ENCODE results near the gene FZR1. TPM values are rescaled to one million over a fixed set of nuclear protein-coding genes. Genes with fewer than 3 reads are reported as not detected.
"Not testable (repeated sequence)": the region's sequence is repeated elsewhere in the genome, so short reads cannot be mapped to it uniquely, and the experiment has no call there.

FZR1 gene
- total and polyA plus RNA-seq, 8 donors: 15.1 to 34.2 (median 20.4) TPM

DNA sequence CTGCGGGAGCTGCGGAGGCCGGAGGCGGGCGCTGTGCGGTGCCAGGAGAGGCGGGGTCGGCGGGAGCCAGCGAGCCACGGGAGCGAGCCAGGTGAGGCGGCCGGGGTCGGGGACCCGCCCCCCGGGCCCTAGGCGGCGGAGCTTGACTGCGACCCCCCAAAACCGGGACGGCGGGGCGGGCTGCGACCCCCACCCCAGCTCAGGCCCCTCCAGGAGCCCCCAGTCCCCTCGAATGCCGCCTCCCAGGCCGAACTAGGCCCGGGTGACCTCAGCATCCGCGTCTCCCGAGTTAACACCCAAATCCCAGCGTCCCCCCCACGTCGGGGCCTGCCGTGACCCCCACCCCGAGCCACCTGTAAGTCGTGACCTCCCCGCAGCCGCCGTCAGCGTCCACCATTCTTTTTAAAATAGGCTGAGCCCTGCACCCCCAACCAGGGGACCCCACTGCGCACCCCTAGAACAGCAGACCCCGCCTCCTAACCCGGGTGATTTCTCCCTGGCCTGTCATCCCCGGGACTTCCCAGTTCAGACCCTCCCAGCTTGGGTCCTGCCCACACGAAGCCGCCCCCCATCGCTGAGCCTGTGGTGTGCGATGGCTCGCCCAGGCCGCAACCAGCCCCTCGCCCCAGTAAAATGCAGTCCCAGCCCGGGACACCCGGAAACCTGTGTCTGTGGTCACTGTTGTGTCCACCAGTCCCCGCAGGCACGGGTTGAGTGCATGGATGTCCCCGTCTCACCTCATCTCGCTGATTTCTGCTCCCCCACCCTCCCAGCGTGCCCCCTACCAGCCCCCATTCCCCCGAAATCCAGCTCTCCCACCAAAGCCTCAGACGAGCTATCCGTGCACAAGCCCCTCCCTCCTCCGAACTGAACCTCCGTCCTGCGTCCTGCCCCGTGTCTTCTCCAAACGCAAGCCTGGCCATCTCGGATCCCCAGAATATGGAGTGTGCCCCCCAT, 551 bp downstream of the FZR1 start:
- no peaks in the 10 kb centered on the region for H3K9me3 ChIP-seq
- no peaks in the 10 kb centered on the region for H3K36me3 ChIP-seq
- ATAC-seq (peak in 3 of 4 donors; percentile 1 to 3 (median 2)), FAIRE-seq (no peak), DNase-seq (peak in 4 of 6 donors; percentile 46 to 89 (median 58))
- H3K4me1 ChIP-seq: peaks cover 0 to 7% (median 0%) of the 10 kb centered on the region in 3 donors
- WGBS, 2 donors: 1% methylated on average over 56 to 69 of the region's 69 CpGs
- TF ChIP-seq, protein P1, sequence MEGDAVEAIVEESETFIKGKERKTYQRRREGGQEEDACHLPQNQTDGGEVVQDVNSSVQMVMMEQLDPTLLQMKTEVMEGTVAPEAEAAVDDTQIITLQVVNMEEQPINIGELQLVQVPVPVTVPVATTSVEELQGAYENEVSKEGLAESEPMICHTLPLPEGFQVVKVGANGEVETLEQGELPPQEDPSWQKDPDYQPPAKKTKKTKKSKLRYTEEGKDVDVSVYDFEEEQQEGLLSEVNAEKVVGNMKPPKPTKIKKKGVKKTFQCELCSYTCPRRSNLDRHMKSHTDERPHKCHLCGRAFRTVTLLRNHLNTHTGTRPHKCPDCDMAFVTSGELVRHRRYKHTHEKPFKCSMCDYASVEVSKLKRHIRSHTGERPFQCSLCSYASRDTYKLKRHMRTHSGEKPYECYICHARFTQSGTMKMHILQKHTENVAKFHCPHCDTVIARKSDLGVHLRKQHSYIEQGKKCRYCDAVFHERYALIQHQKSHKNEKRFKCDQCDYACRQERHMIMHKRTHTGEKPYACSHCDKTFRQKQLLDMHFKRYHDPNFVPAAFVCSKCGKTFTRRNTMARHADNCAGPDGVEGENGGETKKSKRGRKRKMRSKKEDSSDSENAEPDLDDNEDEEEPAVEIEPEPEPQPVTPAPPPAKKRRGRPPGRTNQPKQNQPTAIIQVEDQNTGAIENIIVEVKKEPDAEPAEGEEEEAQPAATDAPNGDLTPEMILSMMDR (IDR thresholded peaks at IDR 0.05): no peak
- no peaks in the 10 kb centered on the region for H3K27me3 ChIP-seq
- H3K4me3 ChIP-seq: peak overlapping the region; percentile 84 to 98 (median 92)
- H3K27ac ChIP-seq: peak overlapping the region; percentile 51 to 75 (median 69)
- intact Hi-C loops (cut with DNase I): no loop called here

DNA sequence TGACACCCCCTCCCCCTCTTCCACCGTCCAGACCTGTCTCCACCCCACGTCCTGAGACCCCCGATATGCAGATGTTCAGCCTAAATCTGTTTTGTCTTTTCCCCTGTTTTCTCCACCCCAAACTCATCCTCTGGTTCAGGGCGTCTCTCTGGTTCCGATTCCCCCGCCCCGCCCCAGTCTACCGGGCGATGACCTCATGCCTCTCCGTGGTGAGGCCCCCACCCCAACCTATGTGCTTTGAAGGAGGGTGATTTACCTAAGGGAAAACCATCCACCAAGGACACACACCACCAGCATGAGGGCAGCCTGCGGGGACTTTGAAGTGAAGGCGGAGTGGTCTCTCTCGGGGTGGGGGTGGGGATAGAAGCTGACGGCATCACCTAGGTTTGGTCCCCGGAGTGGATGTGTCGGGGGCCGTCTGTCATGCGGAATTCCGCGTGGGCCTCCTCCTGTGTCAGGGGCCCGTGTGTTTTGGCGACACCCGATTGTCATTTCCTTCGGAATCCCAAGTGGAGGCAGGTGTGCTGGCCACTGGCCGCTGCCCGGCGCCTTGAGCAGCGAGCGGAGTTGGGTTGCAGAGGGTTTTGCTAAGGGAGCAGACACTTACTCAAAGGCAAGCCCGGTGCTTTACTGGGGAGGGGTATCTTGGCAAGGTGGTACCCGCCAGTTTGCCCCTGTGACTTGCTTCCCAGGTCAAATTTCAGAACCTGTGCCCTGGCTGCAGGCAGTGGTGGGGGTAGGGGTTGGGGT, 1.4 kb downstream of the FZR1 start:
- peak overlapping the region; percentile 1 to 98 (median 92) for H3K4me3 ChIP-seq
- FAIRE-seq (no peak), DNase-seq (peak in 3 of 6 donors; percentile 48 to 64 (median 56)), ATAC-seq (peak in 3 of 4 donors; percentile 7 to 14 (median 11))
- TF ChIP-seq, protein P1 (IDR thresholded peaks at IDR 0.05): no peak
- WGBS, 2 donors: 14 to 16% methylated on average over 31 of the region's 31 CpGs
- no peaks in the 10 kb centered on the region for H3K36me3 ChIP-seq
- peaks cover 0 to 7% (median 0%) of the 10 kb centered on the region in 3 donors for H3K4me1 ChIP-seq
- H3K9me3 ChIP-seq: no peaks in the 10 kb centered on the region
- peak overlapping the region in 1 of 4 donors; percentile 36 for H3K27ac ChIP-seq
- no peaks in the 10 kb centered on the region for H3K27me3 ChIP-seq
- intact Hi-C loops (cut with DNase I): no loop called here

DNA sequence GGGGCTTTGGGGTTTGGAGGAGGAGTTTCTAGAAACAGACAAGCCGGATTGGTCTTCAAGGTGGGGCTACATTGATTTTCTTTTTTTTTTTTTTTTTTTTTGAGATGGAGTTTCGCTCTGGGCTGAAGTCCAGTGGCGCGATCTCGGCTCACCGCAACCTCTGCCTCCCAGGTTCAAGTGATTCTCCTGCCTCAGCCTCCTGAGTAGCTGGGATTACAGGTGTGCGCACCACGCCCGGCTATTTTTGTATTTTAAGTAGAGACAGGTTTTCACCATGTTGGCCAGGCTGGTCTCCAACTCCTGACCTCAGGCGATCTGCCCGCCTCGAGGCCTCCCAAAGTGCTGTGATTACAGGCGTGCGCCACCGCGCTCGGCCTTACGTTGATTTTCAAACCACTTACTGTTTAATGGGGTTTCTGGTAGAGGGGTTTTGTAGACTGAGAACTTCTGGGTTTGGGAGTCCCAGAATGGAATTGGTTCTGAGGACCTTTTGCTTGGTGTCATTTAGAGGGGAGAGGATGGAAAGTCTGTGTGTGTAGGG, 2.1 kb downstream of the FZR1 start:
- ATAC-seq; intact Hi-C loops (cut with DNase I); H3K27me3 ChIP-seq; H3K9me3 ChIP-seq; H3K4me3 ChIP-seq; H3K27ac ChIP-seq; H3K36me3 ChIP-seq; FAIRE-seq: not testable (repeated sequence)
- DNase-seq: peak in 1 of 6 donors; percentile 33
- peaks cover 0 to 10% (median 6%) of the 10 kb centered on the region in 3 donors for H3K4me1 ChIP-seq
- WGBS, 2 donors: 86 to 87% methylated on average over 18 of the region's 18 CpGs

DNA sequence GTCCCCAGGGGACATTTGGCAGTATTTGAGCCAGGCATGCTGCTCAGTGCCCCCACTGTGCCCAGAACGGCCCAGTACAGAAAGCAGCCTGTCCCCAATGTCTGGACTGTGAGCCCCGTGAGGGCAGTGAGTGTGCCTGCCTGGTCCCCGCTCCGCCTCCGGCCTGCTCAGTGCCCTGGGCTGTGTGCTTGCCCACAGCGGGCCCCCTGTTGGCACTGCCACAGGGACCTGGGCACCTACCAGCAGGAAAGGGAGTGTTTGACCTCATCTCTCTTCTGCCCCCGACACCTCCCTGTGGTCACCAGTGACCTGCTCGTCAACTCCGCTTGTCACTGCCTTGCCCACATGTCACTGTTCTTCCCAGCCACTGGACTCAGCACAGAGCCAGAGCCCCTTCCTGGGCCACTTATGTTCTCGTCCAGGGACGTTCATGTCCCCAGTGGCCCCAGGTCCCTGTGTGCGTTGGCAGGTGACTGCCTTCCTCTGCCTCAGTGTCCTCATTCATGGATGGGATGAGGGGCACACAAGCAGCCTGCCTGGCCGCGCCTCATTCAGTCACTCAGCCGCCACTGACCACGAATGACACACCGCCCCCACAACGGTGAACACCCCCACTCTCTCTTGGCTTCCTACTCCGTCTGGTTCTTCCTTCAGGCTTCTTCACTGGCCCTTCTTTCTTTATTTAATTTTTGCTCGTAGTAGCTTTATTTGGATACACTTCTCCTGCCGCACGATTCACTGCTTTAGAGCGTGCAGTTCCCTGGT, 2.8 kb downstream of the FZR1 start:
- intact Hi-C loops (cut with DNase I): no loop called here
- TF ChIP-seq, protein P1 (IDR thresholded peaks at IDR 0.05): no peak
- Histone ChIP-seq H3K9me3 (no peaks in the 10 kb centered on the region), H3K27me3 (no peaks in the 10 kb centered on the region), H3K4me3 (no peak overlapping the region), H3K27ac (no peak overlapping the region), H3K36me3 (no peaks in the 10 kb centered on the region), H3K4me1 (peaks cover 0 to 11% (median 10%) of the 10 kb centered on the region in 3 donors)
- DNase-seq (peak in 1 of 6 donors; percentile 44), FAIRE-seq (no peak), ATAC-seq (no peak)
- 90 to 92% methylated on average over 23 of the region's 23 CpGs for WGBS, 2 donors

Measured in pancreas (tissue), 10 donors.